Endometrial microvascular endothelial cells (primary cell): Measurements from ENCODE around the gene HERPUD1. TPM values are rescaled to one million over a fixed set of nuclear protein-coding genes. Genes with fewer than 3 reads are reported as not detected.
"Not testable (repeated sequence)": the region's sequence is repeated elsewhere in the genome, so short reads cannot be mapped to it uniquely, and the experiment has no call there.

Source experiments
- in situ Hi-C: cut with HindIII; loops from 2 replicates; pipeline ENCODE4 v1.10.0; 2017; ENCODE audit warnings: low sequenced_read_pairs, low pct_unique_long_range_greater_than_20kb; ENCODE audit errors: inconsistent ontology term
- total RNA-seq: library from RNA; depleted of rRNA; stranded (reverse); fragments of >200 nt; gene quantifications from one replicate; pipeline ENCODE4 v1.2.3, GENCODE V29; 2015; ENCODE audit errors: inconsistent ontology term

The HERPUD1 gene
- total RNA-seq, 1 donor from 2014 or later = 78.0 TPM

GRCh38 chr16:56988948-56989945 lies 57.3 kb downstream of the HERPUD1 start, which contains the start of gene NLRC5:
TSS of gene NLRC5 (plus strand) at chr16:56989557. CDS start at chr16:57020713, 31,156 bp downstream.
- in situ Hi-C loops = no loop called here

- in situ Hi-C loops = no loop called here
These were observed 58.0 kb downstream of the HERPUD1 start for GRCh38 chr16:56989988-56990387.

DNA sequence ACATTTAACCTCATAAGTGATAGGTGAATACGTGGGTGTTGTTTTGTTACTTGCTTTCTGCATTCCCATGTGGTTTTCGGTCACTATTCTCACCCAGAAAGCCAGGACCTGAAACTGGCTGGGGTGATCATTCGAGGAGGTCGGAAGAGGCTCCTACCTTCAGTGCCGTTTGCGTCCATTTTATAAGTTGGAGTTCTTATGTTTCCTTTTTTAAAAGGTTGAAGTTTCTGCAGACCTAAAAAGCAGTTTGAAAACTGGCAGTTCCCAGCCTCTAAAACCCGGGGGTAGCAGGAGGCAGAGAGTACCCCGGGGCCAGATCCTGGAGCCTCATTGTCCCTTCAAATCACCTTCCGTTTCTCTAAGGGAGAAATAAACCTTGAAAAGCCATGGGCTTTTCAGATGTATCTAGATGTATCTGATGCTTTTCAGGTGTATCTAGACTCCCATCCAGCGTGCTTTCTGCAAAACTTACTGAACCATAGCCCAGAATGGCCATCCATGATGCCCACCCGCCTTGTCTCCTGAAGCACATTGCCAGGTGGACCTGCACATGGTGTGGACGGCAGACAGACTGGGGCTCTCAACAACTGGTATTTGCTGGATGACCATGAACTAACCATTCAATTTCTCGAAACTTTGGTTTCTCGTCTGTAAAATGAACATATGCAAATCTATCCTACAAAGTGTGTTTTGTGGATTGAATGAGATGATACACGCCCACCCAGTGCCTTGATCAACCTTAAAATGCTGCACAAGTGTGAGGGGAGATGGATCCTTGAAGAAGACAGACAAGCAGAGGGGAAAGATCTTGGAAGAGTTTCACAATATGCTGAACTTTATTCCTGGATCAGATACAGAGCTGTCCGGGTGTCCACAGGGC lies 58.7 kb downstream of the HERPUD1 start:
- in situ Hi-C loops = no loop called here

- in situ Hi-C loops = not testable (repeated sequence)
These were observed 60.5 kb downstream of the HERPUD1 start for GRCh38 chr16:56992431-56992830.

DNA sequence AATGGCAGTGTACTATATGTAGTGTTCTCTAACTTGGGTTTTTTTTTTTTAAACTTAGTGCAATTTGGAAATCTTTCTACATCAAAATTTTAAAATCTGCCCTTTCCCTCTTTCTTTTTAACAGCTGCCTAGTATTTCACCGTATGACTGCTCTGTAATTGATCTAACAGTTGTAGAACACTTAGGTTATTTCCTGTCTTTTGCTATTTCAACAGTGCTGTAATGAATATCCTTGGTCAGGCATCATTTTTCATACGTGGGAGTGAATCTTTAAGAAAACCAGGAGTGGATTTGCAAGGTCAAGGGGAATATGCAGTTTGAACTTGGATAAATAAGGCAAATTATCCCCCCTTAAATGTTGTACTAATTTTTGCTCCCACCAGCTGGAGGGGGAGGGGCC lies 61.3 kb downstream of the HERPUD1 start:
- in situ Hi-C loops = no loop called here

GRCh38 chr16:56994311-56994710 lies 62.4 kb downstream of the HERPUD1 start:
- in situ Hi-C loops = no loop called here

Other genes with a start within 250 kb of the HERPUD1 start
- gene MT1X, start 249.7 kb upstream of the HERPUD1 start, total RNA-seq = 114 TPM
- gene NUP93, start 202.0 kb upstream of the HERPUD1 start, total RNA-seq = 99.0 TPM
- gene SLC12A3, start 66.9 kb upstream of the HERPUD1 start, total RNA-seq = not detected
- gene CETP, start 29.8 kb downstream of the HERPUD1 start, total RNA-seq = 14.7 TPM
- 35.0 TPM for gene NLRC5, start 57.4 kb downstream of the HERPUD1 start, total RNA-seq
- 87.9 TPM for gene CPNE2, start 160.4 kb downstream of the HERPUD1 start, total RNA-seq